Esophagus squamous epithelium (tissue), 4 donors: ENCODE data around the gene DRAM2.

Experiments
- CTCF ChIP-seq, 6 experiments: fragments of 450-650 bp in 4 of 6; fragments of 200-600 bp in 2 of 6; sonication (generic) in 2 of 6; IDR thresholded peaks; one replicate each; pipeline ENCODE4 v1.5.1; 2016 to 2019; ENCODE audit warnings: antibody characterized with exemption in 6 of 6, mild to moderate bottlenecking in 4 of 6, moderate library complexity in 4 of 6
- POLR2A ChIP-seq, 4 donors: fragments of 450-650 bp; IDR thresholded peaks; one replicate each; pipeline ENCODE4 v1.6.1; 2017; ENCODE audit warnings: antibody characterized with exemption in 4 of 4, mild to moderate bottlenecking in 4 of 4, moderate library complexity in 3 of 4

- no peak for TF ChIP-seq POLR2A (IDR thresholded peaks at IDR 0.05)
- TF ChIP-seq CTCF (IDR thresholded peaks at IDR 0.05) = no peak
Measured at GRCh38 chr1:111145963-111146768, 6.3 kb upstream of the DRAM2 start.
